Activated T-helper 1 cell treated with Interleukin-2 at 50 U/mL for 16 hours (primary cell): ENCODE results near the gene FAM131A.

Source experiments
- DNase-seq: peaks from one replicate; pipeline ENCODE4 v3.0.0-alpha.2; 2020; ENCODE audit warnings: low read depth

The FAM131A gene

GRCh38 chr3:184357248-184358123 lies 20.1 kb downstream of the FAM131A start:
- DNase-seq: no peak

GRCh38 chr3:184358124-184358767 lies 20.8 kb downstream of the FAM131A start:
- no peak for DNase-seq

- no peak for DNase-seq
These were observed 21.5 kb downstream of the FAM131A start for GRCh38 chr3:184358921-184359350.

GRCh38 chr3:184359610-184360009 lies 22.2 kb downstream of the FAM131A start:
- DNase-seq: no peak

GRCh38 chr3:184360070-184360928 lies 22.9 kb downstream of the FAM131A start:
- no peak for DNase-seq

GRCh38 chr3:184360929-184361531 lies 23.6 kb downstream of the FAM131A start:
- no peak for DNase-seq

GRCh38 chr3:184361532-184361931 lies 24.1 kb downstream of the FAM131A start, which contains the start of the genes CLCN2 and POLR2H:
CLCN2 (minus strand) TSS chr3:184361605; CDS start chr3:184361479, 126 bp downstream.
POLR2H (plus strand) TSS chr3:184361710; CDS start chr3:184363493, 1,783 bp downstream.
- DNase-seq: peak; percentile 12

GRCh38 chr3:184361932-184362667 lies 24.7 kb downstream of the FAM131A start:
- no peak for DNase-seq

- peak; percentile 91 for DNase-seq
These were observed 25.5 kb downstream of the FAM131A start for GRCh38 chr3:184362668-184363546.

GRCh38 chr3:184366619-184367289 lies 29.4 kb downstream of the FAM131A start:
- DNase-seq: no peak

- DNase-seq: no peak
These were observed 30.7 kb downstream of the FAM131A start for GRCh38 chr3:184368116-184368515.

GRCh38 chr3:184368586-184369183 lies 31.3 kb downstream of the FAM131A start:
- no peak for DNase-seq

- DNase-seq: peak; percentile 35
These were observed 34.2 kb downstream of the FAM131A start for GRCh38 chr3:184371570-184372018.

- no peak for DNase-seq
These were observed 35.0 kb downstream of the FAM131A start for GRCh38 chr3:184372296-184372821.

- no peak for DNase-seq
These were observed 35.5 kb downstream of the FAM131A start for GRCh38 chr3:184372911-184373310.

- DNase-seq: no peak
These were observed 36.0 kb downstream of the FAM131A start for GRCh38 chr3:184373422-184373821.

- DNase-seq: no peak
These were observed 38.5 kb downstream of the FAM131A start for GRCh38 chr3:184375747-184376461.

- no peak for DNase-seq
These were observed 40.0 kb downstream of the FAM131A start for GRCh38 chr3:184377374-184377773.
